HepG2 (cell line): ENCODE results near the gene OR10V1. TPM values are rescaled to one million over a fixed set of nuclear protein-coding genes. Genes with fewer than 3 reads are reported as not detected.

Source experiments
- ATAC-seq: fragments of 200-7000 bp; cut with Tn5 transposase; 3 replicates; pipeline ENCODE4 v1.9.1; 2020; ENCODE audit warnings: mild to moderate bottlenecking, moderate library complexity
- BruUV-seq: library from RNA; stranded (reverse); fragments of 400-500 nt; replicated peaks from 2 replicates; lab custom pipeline; 2021; lab: Mats Ljungman, UMichigan
- CTCF ChIA-PET: fragments of 300-600 bp; formaldehyde crosslinking; extraction: SDS; loops from one replicate; lab custom pipeline; 2021; ENCODE audit warnings: low total read pairs, inconsistent platforms, low intra/inter-chr PET ratio; lab: Yijun Ruan, JAX
- POLR2A ChIA-PET: fragments of 350-600 bp; sonication (Branson Sonifier 250); formaldehyde crosslinking; loops from one replicate; lab custom pipeline; 2020; ENCODE audit warnings: antibody characterized with exemption, inconsistent platforms; lab: Yijun Ruan, JAX
- DNase-seq: peaks from one replicate; pipeline ENCODE4 v3.0.0-alpha.2; 2015; ENCODE audit warnings: low spot score
- FAIRE-seq: peaks from 3 replicates; lab custom pipeline; 2011; peaks lifted over from hg19 to GRCh38; lab: Jason Lieb, UNC
- H2AFZ ChIP-seq: one replicate; pipeline ENCODE4 v1.6.1; 2011; ENCODE audit warnings: low read length, inconsistent platforms
- H3K27ac ChIP-seq: fragments of 300-600 bp; 3 replicates; pipeline ENCODE4 v1.8.0; 2011; ENCODE audit warnings: mixed run types, mild to moderate bottlenecking, mixed read lengths, low read length, inconsistent platforms; ENCODE audit not compliant: insufficient read depth; ENCODE audit errors: extremely low read length
- H3K27me3 ChIP-seq, 2 experiments: fragments of 200-600 bp in 1 of 2; 2 replicates in 1 of 2; 3 replicates in 1 of 2; pipeline versions ENCODE4 v1.6.0 to v1.8.0; 2011; ENCODE audit warnings: low read length in 2 of 2, mild to moderate bottlenecking in 2 of 2, moderate library complexity in 2 of 2, inconsistent platforms in 1 of 2; ENCODE audit not compliant: insufficient read depth in 2 of 2, control insufficient read depth in 1 of 2
- H3K36me3 ChIP-seq, 2 experiments: fragments of 200-600 bp in 1 of 2; replicated peaks in 1 of 2; 2 replicates in 1 of 2; 3 replicates in 1 of 2; pipeline versions ENCODE4 v1.5.1 to v1.8.0; 2011; ENCODE audit warnings: low read length in 2 of 2, inconsistent platforms in 1 of 2; ENCODE audit not compliant: insufficient read depth in 2 of 2, control insufficient read depth in 1 of 2
- H3K4me1 ChIP-seq: 2 replicates; pipeline ENCODE4 v1.5.1; 2012; ENCODE audit warnings: low read length, inconsistent platforms; ENCODE audit not compliant: insufficient read depth
- H3K4me2 ChIP-seq: 2 replicates; pipeline ENCODE4 v1.6.0; 2011; ENCODE audit warnings: low read depth, low read length, inconsistent platforms
- H3K4me3 ChIP-seq, 3 experiments: fragments of 200-600 bp in 1 of 3; sonication (generic), shearing (Covaris generic) in 1 of 3; replicated peaks in 1 of 3; 2 replicates each; pipeline ENCODE4 v1.5.1; 2011 to 2016; ENCODE audit warnings: low read length in 3 of 3, inconsistent platforms in 2 of 3, low read depth in 2 of 3, mild to moderate bottlenecking in 2 of 3, control low read depth in 1 of 3, mixed read lengths in 1 of 3; ENCODE audit not compliant: insufficient read depth in 1 of 3
- H3K79me2 ChIP-seq: one replicate; pipeline ENCODE4 v1.6.1; 2011; ENCODE audit warnings: low read length, inconsistent platforms; ENCODE audit not compliant: insufficient read depth
- H3K9ac ChIP-seq: 2 replicates; pipeline ENCODE4 v1.6.0; 2011; ENCODE audit warnings: mild to moderate bottlenecking, low read depth, low read length, inconsistent platforms; ENCODE audit not compliant: insufficient read depth
- H3K9me3 ChIP-seq: 2 replicates; pipeline ENCODE4 v1.5.1; 2012; ENCODE audit warnings: mild to moderate bottlenecking, low read length
- H4K20me1 ChIP-seq: 2 replicates; pipeline ENCODE4 v1.6.0; 2011; ENCODE audit warnings: inconsistent platforms, mild to moderate bottlenecking, low read length, moderate library complexity; ENCODE audit not compliant: insufficient read depth
- CEBPG ChIP-seq: IDR thresholded peaks from 2 replicates; pipeline ENCODE4 v1.6.1; 2016
- FOXA1 ChIP-seq, 2 experiments: fragments of 450-650 bp in 1 of 2; sonication (generic) in 1 of 2; formaldehyde crosslinking in 1 of 2; IDR thresholded peaks; 2 replicates each; pipeline versions ENCODE4 v1.4.0 to v1.6.1; 2016 to 2020; ENCODE audit warnings: missing genetic modification reagents in 1 of 2
- HES4 ChIP-seq: sonication (generic); formaldehyde crosslinking; IDR thresholded peaks from 2 replicates; pipeline ENCODE4 v1.9.0; 2021; ENCODE audit warnings: mild to moderate bottlenecking, missing genetic modification reagents, borderline replicate concordance
- HHEX ChIP-seq: IDR thresholded peaks from 2 replicates; pipeline ENCODE4 v1.6.1; 2016; ENCODE audit warnings: control low read depth
- JARID2 ChIP-seq: sonication (generic); formaldehyde crosslinking; IDR thresholded peaks from 2 replicates; pipeline ENCODE4 v1.8.1; 2023; ENCODE audit warnings: missing genetic modification reagents, inconsistent platforms; ENCODE audit not compliant: insufficient replicate concordance
- MBD4 ChIP-seq: IDR thresholded peaks from 2 replicates; pipeline ENCODE4 v1.6.1; 2012; ENCODE audit warnings: low read length, inconsistent platforms, borderline replicate concordance
- MZF1 ChIP-seq: sonication (generic); formaldehyde crosslinking; IDR thresholded peaks from 2 replicates; pipeline ENCODE4 v1.8.1; 2023; ENCODE audit warnings: mild to moderate bottlenecking, missing genetic modification reagents, borderline replicate concordance
- NAIF1 ChIP-seq: sonication (generic); formaldehyde crosslinking; IDR thresholded peaks from 2 replicates; pipeline ENCODE4 v1.5.0; 2020; ENCODE audit warnings: mild to moderate bottlenecking, missing genetic modification reagents, borderline replicate concordance
- NCOR1 ChIP-seq: fragments of 200-600 bp; sonication (generic); IDR thresholded peaks from 2 replicates; pipeline ENCODE4 v1.7.0; 2017; ENCODE audit warnings: antibody characterized with exemption, low read length, borderline replicate concordance
- NRL ChIP-seq: sonication (generic); formaldehyde crosslinking; IDR thresholded peaks from 2 replicates; pipeline ENCODE4 v1.5.0; 2020; ENCODE audit warnings: missing genetic modification reagents, mild to moderate bottlenecking, moderate library complexity, borderline replicate concordance
- POGZ ChIP-seq: sonication (generic); formaldehyde crosslinking; IDR thresholded peaks from 2 replicates; pipeline ENCODE4 v1.4.0; 2020; ENCODE audit warnings: mild to moderate bottlenecking, missing genetic modification reagents
- SPEN ChIP-seq: sonication (generic); formaldehyde crosslinking; IDR thresholded peaks from 2 replicates; pipeline ENCODE4 v1.5.1; 2020; ENCODE audit warnings: low read depth, mild to moderate bottlenecking, missing genetic modification reagents
- THYN1 ChIP-seq: sonication (generic); formaldehyde crosslinking; IDR thresholded peaks from 2 replicates; pipeline ENCODE4 v1.8.1; 2023; ENCODE audit warnings: low read depth, mild to moderate bottlenecking, moderate library complexity, missing genetic modification reagents, borderline replicate concordance
- TRIM24 ChIP-seq: sonication (generic); formaldehyde crosslinking; IDR thresholded peaks from 2 replicates; pipeline ENCODE4 v1.8.0; 2022; ENCODE audit warnings: mild to moderate bottlenecking, missing genetic modification reagents
- ZFP36 ChIP-seq: fragments of 150-350 bp; IDR thresholded peaks from 2 replicates; pipeline ENCODE4 v1.6.1; 2018; ENCODE audit warnings: borderline replicate concordance, low read length, low read depth; ENCODE audit not compliant: partially characterized antibody
- ZNF225 ChIP-seq: sonication (generic); formaldehyde crosslinking; IDR thresholded peaks from 2 replicates; pipeline ENCODE4 v1.4.0; 2020; ENCODE audit warnings: mild to moderate bottlenecking, missing genetic modification reagents
- ZNF292 ChIP-seq: sonication (generic); formaldehyde crosslinking; IDR thresholded peaks from 2 replicates; pipeline ENCODE4 v1.8.1; 2022; ENCODE audit warnings: mild to moderate bottlenecking, low read depth, missing genetic modification reagents, borderline replicate concordance
- ZNF501 ChIP-seq: sonication (generic); formaldehyde crosslinking; IDR thresholded peaks from 2 replicates; pipeline ENCODE4 v1.5.1; 2020; ENCODE audit warnings: mild to moderate bottlenecking, moderate library complexity, missing genetic modification reagents
- ZNF839 ChIP-seq: sonication (generic); formaldehyde crosslinking; IDR thresholded peaks from 2 replicates; pipeline ENCODE4 v1.4.0; 2020; ENCODE audit warnings: missing genetic modification reagents, mild to moderate bottlenecking, borderline replicate concordance
- WGBS: methylation state at CpG from one replicate; pipeline ENCODE4 v1.1.6; 2017; ENCODE audit warnings: low lambda C conversion rate; 5-methylcytosine and 5-hydroxymethylcytosine counted together
- in situ Hi-C: cut with HindIII; loops from 2 replicates; pipeline ENCODE4 v1.10.0; 2017; ENCODE audit warnings: low pct_unique_long_range_greater_than_20kb; ENCODE audit not compliant: extremely low pct_ligation_motif_present
- intact Hi-C: fragments of 100-400 bp; cut with micrococcal nuclease; formaldehyde crosslinking; loops from one replicate; pipeline ENCODE4 v1.10.0; 2022; ENCODE audit not compliant: unreplicated experiment
- polyA plus RNA-seq, 8 experiments: library from polyadenylated mRNA; depleted of rRNA in 3 of 8; stranded (reverse) in 7 of 8; unstranded in 1 of 8; fragments of >200 nt; fragmentation: Illumina TruSeq in 4 of 8; extraction: Trizol in 4 of 8; gene quantifications; 2 replicates each; pipeline versions ENCODE4 v1.2.1 to v1.2.3, GENCODE V29; 2011 to 2016; ENCODE audit warnings: low read depth in 4 of 8, missing spikeins in 1 of 8, mixed read lengths in 1 of 8; ENCODE audit not compliant: insufficient read depth in 1 of 8
- total RNA-seq, 5 experiments: library from RNA; depleted of rRNA; stranded (reverse); fragments of >200 nt; fragmentation: Illumina TruSeq; extraction: Trizol; gene quantifications; 2 replicates each; pipeline ENCODE4 v1.2.3, GENCODE V29; 2016; ENCODE audit warnings: low read depth in 1 of 5
- TF ChIP-seq, protein P1 (sequence below): sonication (generic); formaldehyde crosslinking; IDR thresholded peaks from 2 replicates; pipeline ENCODE4 v1.4.0; 2020; ENCODE audit warnings: missing genetic modification reagents
- TF ChIP-seq, protein P2 (sequence below): sonication (generic); formaldehyde crosslinking; IDR thresholded peaks from 2 replicates; pipeline ENCODE4 v1.4.0; 2020; ENCODE audit warnings: missing genetic modification reagents

The OR10V1 gene
- total and polyA plus RNA-seq, 2 of the 13 experiments (the other 11 are each of a cell fraction or from before 2014, with no cell fraction given), result not detected

DNA sequence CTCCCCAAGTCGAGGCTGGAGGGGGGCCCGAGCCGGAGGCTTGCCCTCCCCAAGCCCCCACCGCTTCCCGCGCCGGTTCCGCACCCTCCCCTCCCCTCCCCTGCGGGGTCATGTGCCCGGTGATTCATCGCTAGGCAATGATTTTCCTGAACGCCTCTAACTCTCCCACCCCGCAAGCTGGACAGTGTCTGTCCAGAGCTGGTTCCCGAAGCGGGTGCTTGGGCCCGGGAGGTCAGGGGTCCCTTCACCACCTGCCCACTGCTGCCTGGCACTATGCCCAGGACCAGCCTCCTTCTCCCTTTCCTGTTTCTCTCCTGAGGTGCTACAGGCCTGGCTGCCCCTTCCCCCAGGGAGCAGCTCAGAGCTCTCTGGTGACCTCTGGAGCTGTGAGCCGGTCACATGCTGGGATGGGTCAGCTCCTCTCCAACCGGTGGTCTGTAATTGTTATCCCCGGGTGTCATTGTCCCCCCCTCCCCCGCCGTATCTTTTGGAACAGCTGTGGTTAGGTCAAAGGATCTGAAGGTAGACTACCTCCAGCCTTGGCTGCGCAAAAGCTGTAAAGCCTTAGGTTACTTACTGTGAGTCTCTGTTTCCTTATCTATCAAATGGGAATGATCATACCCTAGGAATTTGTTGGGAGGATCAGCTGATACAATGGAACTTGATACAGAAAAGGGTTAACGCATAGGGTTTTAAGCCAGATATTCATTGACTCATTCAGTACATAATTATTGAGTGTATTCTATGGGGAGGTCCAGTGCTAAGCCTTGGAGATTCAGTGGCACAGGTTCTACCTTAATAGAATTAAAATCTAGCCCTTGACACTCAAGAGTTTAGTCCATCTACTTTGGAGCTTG is 42.3 kb upstream of the OR10V1 start:
- Histone ChIP-seq H3K27ac (peak overlapping the region; percentile 10), H4K20me1 (no peaks in the 10 kb centered on the region), H3K4me2 (peak overlapping the region; percentile 98), H3K9ac (peak overlapping the region; percentile 79), H3K36me3 (no peaks in the 10 kb centered on the region), H3K4me3 (peak overlapping the region; percentile 77 to 93 (median 87)), H3K79me2 (peaks cover 9% of the 10 kb centered on the region), H3K9me3 (no peaks in the 10 kb centered on the region), H3K4me1 (peaks cover 37% of the 10 kb centered on the region), H2AFZ (no peak overlapping the region), H3K27me3 (no peaks in the 10 kb centered on the region; a peak in 1 of 5 replicates)
- peak; percentile 48 for FAIRE-seq
- in situ Hi-C loops, result loop anchor here (5.0 kb wide), 1 partner anchor 46 kb away; no protein-coding TSS in a partner anchor
- ChIA-PET CTCF (interaction anchor here (2.9 kb wide), 1 partner anchor 46 kb away, joined by 44 read pairs; no protein-coding TSS in a partner anchor), POLR2A (interaction anchor here (0.6 to 4.1 kb wide), 10 partner anchors 8 to 199 kb away, joined by 3 to 28 read pairs (median 4); partner anchors contain the start of genes MRPL16 and PATL1)
- no TSS peak for BruUV-seq
- intact Hi-C loops, result loop anchor here (2.0 kb wide), 2 partner anchors 55 to 375 kb away; partner anchors contain the start of gene MRPL16
- DNase-seq, result peak; percentile 56
- WGBS, result 12% methylated on average over 10 of the region's 23 CpGs
- ATAC-seq, result peak; percentile 76
- TF ChIP-seq ZNF225 (CRISPR knock-in tag) (no peak), JARID2 (no peak), CEBPG (CRISPR knock-in tag) (no peak), MZF1 (no peak), FOXA1 (IDR thresholded peaks at IDR 0.05) (no peak), FOXA1 (CRISPR knock-in tag; IDR thresholded peaks at IDR 0.05) (no peak), ZFP36 (no peak), NAIF1 (CRISPR knock-in tag) (no peak), ZNF292 (no peak), NRL (CRISPR knock-in tag) (peak; percentile 42; the same call in 1 of the 2 replicates), TRIM24 (CRISPR knock-in tag) (no peak), POGZ (CRISPR knock-in tag) (no peak), MBD4 (no peak), HHEX (no peak), HES4 (CRISPR knock-in tag) (no peak), ZNF501 (no peak), SPEN (CRISPR knock-in tag) (no peak), THYN1 (no peak), NCOR1 (no peak), ZNF839 (CRISPR knock-in tag) (no peak)
- TF ChIP-seq, protein P1, sequence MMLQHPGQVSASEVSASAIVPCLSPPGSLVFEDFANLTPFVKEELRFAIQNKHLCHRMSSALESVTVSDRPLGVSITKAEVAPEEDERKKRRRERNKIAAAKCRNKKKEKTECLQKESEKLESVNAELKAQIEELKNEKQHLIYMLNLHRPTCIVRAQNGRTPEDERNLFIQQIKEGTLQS (CRISPR knock-in tag), result peak; percentile 66; the same call in 1 of the 2 replicates
- TF ChIP-seq, protein P2, sequence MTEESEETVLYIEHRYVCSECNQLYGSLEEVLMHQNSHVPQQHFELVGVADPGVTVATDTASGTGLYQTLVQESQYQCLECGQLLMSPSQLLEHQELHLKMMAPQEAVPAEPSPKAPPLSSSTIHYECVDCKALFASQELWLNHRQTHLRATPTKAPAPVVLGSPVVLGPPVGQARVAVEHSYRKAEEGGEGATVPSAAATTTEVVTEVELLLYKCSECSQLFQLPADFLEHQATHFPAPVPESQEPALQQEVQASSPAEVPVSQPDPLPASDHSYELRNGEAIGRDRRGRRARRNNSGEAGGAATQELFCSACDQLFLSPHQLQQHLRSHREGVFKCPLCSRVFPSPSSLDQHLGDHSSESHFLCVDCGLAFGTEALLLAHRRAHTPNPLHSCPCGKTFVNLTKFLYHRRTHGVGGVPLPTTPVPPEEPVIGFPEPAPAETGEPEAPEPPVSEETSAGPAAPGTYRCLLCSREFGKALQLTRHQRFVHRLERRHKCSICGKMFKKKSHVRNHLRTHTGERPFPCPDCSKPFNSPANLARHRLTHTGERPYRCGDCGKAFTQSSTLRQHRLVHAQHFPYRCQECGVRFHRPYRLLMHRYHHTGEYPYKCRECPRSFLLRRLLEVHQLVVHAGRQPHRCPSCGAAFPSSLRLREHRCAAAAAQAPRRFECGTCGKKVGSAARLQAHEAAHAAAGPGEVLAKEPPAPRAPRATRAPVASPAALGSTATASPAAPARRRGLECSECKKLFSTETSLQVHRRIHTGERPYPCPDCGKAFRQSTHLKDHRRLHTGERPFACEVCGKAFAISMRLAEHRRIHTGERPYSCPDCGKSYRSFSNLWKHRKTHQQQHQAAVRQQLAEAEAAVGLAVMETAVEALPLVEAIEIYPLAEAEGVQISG (CRISPR knock-in tag), result no peak
